Endothelial cell of hepatic sinusoid (primary cell): Measurements from ENCODE around the gene PRADC1.

Source experiments
- in situ Hi-C: cut with HindIII; loops from 2 replicates; pipeline ENCODE4 v1.10.0; 2017; ENCODE audit warnings: low sequenced_read_pairs

PRADC1 gene

GRCh38 chr2:73259276-73259675, 26.2 kb upstream of the PRADC1 start:
- in situ Hi-C loops: no loop called here

- in situ Hi-C loops: no loop called here
Observed at GRCh38 chr2:73258913-73259215, 25.8 kb upstream of the PRADC1 start.

- in situ Hi-C loops: no loop called here
Observed at GRCh38 chr2:73258186-73258912, 25.3 kb upstream of the PRADC1 start.

GRCh38 chr2:73257425-73258125, 24.5 kb upstream of the PRADC1 start:
- in situ Hi-C loops: no loop called here

- in situ Hi-C loops: no loop called here
Observed at GRCh38 chr2:73257021-73257420, 24.0 kb upstream of the PRADC1 start.

GRCh38 chr2:73256618-73256922, 23.5 kb upstream of the PRADC1 start:
- in situ Hi-C loops: no loop called here

GRCh38 chr2:73255907-73256617, 23.0 kb upstream of the PRADC1 start:
- in situ Hi-C loops: no loop called here

- in situ Hi-C loops: no loop called here
Observed at GRCh38 chr2:73255007-73255644, 22.1 kb upstream of the PRADC1 start.

GRCh38 chr2:73254343-73255006, 21.4 kb upstream of the PRADC1 start:
- in situ Hi-C loops: no loop called here

- in situ Hi-C loops: no loop called here
Observed at GRCh38 chr2:73253901-73254300, 20.9 kb upstream of the PRADC1 start.

GRCh38 chr2:73253400-73253799, 20.4 kb upstream of the PRADC1 start:
- in situ Hi-C loops: no loop called here

GRCh38 chr2:73252238-73253027, 19.4 kb upstream of the PRADC1 start:
- in situ Hi-C loops: no loop called here

GRCh38 chr2:73250872-73251846, 18.1 kb upstream of the PRADC1 start:
- in situ Hi-C loops: no loop called here

- in situ Hi-C loops: no loop called here
Observed at GRCh38 chr2:73249636-73250035, 16.6 kb upstream of the PRADC1 start.

- in situ Hi-C loops: no loop called here
Observed at GRCh38 chr2:73246850-73247249, 13.8 kb upstream of the PRADC1 start.

GRCh38 chr2:73244580-73244979, 11.5 kb upstream of the PRADC1 start:
- in situ Hi-C loops: loop anchor here (5.0 kb wide), 1 partner anchor 48 kb away; the partner anchor contains the start of gene EGR4

- in situ Hi-C loops: loop anchor here (5.0 kb wide), 1 partner anchor 48 kb away; the partner anchor contains the start of gene EGR4
Observed at GRCh38 chr2:73243884-73244570, 11.0 kb upstream of the PRADC1 start.

- in situ Hi-C loops: loop anchor here (5.0 to 10.0 kb wide), 2 partner anchors 53 to 235 kb away; partner anchors contain the start of gene EGR4
Observed at GRCh38 chr2:73239776-73240175, 6.7 kb upstream of the PRADC1 start.
